ENCODE results near the gene ELF2.

ELF2 gene

GRCh38 chr4:139028191-139028661, 148.8 kb downstream of the ELF2 start:
- ChIA-PET POLR2A (interaction anchor here (0.5 kb wide), 1 partner anchor 11 kb away, joined by 4 read pairs; no protein-coding TSS in a partner anchor), CTCF (no interaction called here)
- Histone ChIP-seq H3K4me3 (ENCODE audit: low read depth, low read length) (no peak overlapping the region), H3K36me3 (ENCODE audit: control insufficient read depth in 2 of 2, insufficient read depth in 1 of 2, low read length in 2 of 2) (peaks cover 0 to 7% of the 10 kb centered on the region in 2 experiments; a peak in 1 of 3 replicates), H3K4me1 (ENCODE audit: control insufficient read depth, insufficient read depth, low read length) (no peaks in the 10 kb centered on the region), H3K9me3 (ENCODE audit: control insufficient read depth, insufficient read depth, low read depth, low read length) (no peaks in the 10 kb centered on the region), H3K27ac (ENCODE audit: extremely low read depth, low read depth, low read length) (no peak overlapping the region)
- TF ChIP-seq ZNF133 (tag by site-specific recombination; IDR thresholded peaks at IDR 0.05): no peak
- TF ChIP-seq WT1 (tag by site-specific recombination; IDR thresholded peaks at IDR 0.05): no peak
- TF ChIP-seq PRDM10 (tag by site-specific recombination; IDR thresholded peaks at IDR 0.05): no peak
- TF ChIP-seq ZNF302 (tag by site-specific recombination; IDR thresholded peaks at IDR 0.05; ENCODE audit: low read depth): no peak
- TF ChIP-seq ZNF596 (tag by site-specific recombination; IDR thresholded peaks at IDR 0.05): no peak
- TF ChIP-seq ZNF23 (tag by site-specific recombination; IDR thresholded peaks at IDR 0.05; ENCODE audit: borderline replicate concordance): no peak
- TF ChIP-seq ELK4 (IDR thresholded peaks at IDR 0.05; ENCODE audit: borderline replicate concordance, low read depth, low read length): no peak
- no peak for TF ChIP-seq ZNF16 (tag by site-specific recombination; IDR thresholded peaks at IDR 0.05; ENCODE audit: low read depth)
- no peak for TF ChIP-seq KLF16 (tag by site-specific recombination; IDR thresholded peaks at IDR 0.05)
- no peak for TF ChIP-seq ZNF266 (tag by site-specific recombination; IDR thresholded peaks at IDR 0.05; ENCODE audit: low read depth)
- no peak for TF ChIP-seq ZNF114 (tag by site-specific recombination; IDR thresholded peaks at IDR 0.05)
- TF ChIP-seq PRDM4 (tag by site-specific recombination; IDR thresholded peaks at IDR 0.05): no peak

GRCh38 chr4:139027776-139028175, 149.2 kb downstream of the ELF2 start:
- Histone ChIP-seq H3K4me3 (ENCODE audit: low read depth, low read length) (no peak overlapping the region), H3K36me3 (ENCODE audit: control insufficient read depth in 2 of 2, insufficient read depth in 1 of 2, low read length in 2 of 2) (peaks cover 0 to 10% of the 10 kb centered on the region in 2 experiments; a peak in 1 of 3 replicates), H3K4me1 (ENCODE audit: control insufficient read depth, insufficient read depth, low read length) (no peaks in the 10 kb centered on the region), H3K27ac (ENCODE audit: extremely low read depth, low read depth, low read length) (no peak overlapping the region), H3K9me3 (ENCODE audit: control insufficient read depth, insufficient read depth, low read depth, low read length) (no peaks in the 10 kb centered on the region)
- ChIA-PET CTCF (interaction anchor here (1.0 kb wide), 1 partner anchor 90 kb away, joined by 4 read pairs; no protein-coding TSS in a partner anchor), POLR2A (interaction anchor here (0.5 kb wide), 1 partner anchor 11 kb away, joined by 4 read pairs; no protein-coding TSS in a partner anchor)
- TF ChIP-seq HOXA7 (CRISPR knock-in tag; IDR thresholded peaks at IDR 0.05; ENCODE audit: borderline replicate concordance) (no peak), ZNF645 (tag by site-specific recombination; IDR thresholded peaks at IDR 0.05) (no peak), ZNF658 (tag by site-specific recombination; IDR thresholded peaks at IDR 0.05) (no peak), ZNF23 (tag by site-specific recombination; IDR thresholded peaks at IDR 0.05; ENCODE audit: borderline replicate concordance) (no peak), ZNF670 (tag by site-specific recombination; IDR thresholded peaks at IDR 0.05; ENCODE audit: low read depth) (no peak), ZNF433 (tag by site-specific recombination; IDR thresholded peaks at IDR 0.05; ENCODE audit: low read depth) (no peak), ZNF341 (tag by site-specific recombination; IDR thresholded peaks at IDR 0.05; ENCODE audit: low read depth) (no peak), HOXD13 (CRISPR knock-in tag; IDR thresholded peaks at IDR 0.05; ENCODE audit: borderline replicate concordance) (no peak), ZNF514 (tag by site-specific recombination; IDR thresholded peaks at IDR 0.05) (no peak), ZNF155 (tag by site-specific recombination; IDR thresholded peaks at IDR 0.05) (no peak), BCL11A (tag by site-specific recombination; IDR thresholded peaks at IDR 0.05; ENCODE audit: low read depth) (no peak), BCL6B (tag by site-specific recombination; IDR thresholded peaks at IDR 0.05) (no peak), ZNF510 (tag by site-specific recombination; IDR thresholded peaks at IDR 0.05; ENCODE audit: insufficient replicate concordance) (no peak)
